ENCODE results near the gene MS4A10.
"Not testable (repeated sequence)": the region's sequence is repeated elsewhere in the genome, so short reads cannot be mapped to it uniquely, and the experiment has no call there.

MS4A10 gene

GRCh38 chr11:60786811-60787567, 1.9 kb downstream of the MS4A10 start:
- no peak for DNase-seq (ENCODE audit: low read depth)

DNA sequence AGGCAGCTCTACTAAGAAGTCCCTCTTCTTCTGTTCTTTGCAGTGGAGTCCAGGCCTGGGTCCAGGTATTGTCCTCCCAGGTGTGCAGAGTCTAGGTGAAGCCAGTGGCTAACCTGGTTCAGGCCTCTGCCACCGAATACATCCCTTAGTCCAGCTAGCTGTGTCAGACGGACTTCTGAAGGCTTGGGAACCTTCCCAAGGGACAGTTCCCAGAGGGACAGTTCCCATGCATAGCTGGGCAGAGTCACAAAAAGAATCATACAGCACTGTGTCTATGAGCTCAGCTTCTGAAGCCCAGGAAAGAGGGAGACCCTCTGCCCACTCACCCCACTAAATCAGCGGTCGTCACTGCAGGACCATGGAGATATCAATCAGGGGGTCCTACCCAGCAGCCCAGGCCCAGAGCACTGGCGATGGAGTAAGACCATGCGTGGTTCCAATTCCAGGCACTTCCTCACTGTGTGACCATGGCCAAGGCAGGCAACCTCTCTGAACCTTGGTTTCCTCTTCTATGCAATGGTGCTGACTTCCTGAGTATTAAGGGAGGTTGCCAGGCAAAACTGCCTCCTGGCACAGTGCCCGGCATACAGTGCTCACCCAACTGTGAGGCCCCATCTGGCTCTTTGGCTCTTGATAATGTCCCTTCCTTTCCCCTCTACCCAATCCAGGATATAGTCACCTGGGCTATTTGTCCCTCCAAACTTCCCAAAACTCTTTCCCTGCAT, 3.4 kb downstream of the MS4A10 start:
- DNase-seq (ENCODE audit: low read depth): no peak

DNA sequence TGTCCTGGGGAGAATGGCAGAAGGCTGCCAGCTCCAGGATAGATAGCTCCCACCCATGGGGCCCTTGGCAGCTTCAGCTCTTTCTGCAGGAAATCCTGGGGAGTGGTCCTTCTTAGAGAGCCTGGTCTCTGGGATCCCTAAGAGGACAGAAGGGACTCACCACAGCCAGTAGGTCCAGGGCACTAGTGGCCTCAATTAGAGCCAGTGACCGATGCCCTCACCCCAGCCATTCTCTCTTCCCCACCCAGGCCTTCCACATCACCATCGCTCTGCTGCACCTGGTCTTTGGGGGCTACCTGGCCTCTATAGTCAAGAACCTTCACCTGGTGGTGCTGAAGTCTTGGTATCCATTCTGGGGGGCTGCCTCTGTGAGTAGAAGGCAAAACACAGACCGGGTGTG, 5.6 kb downstream of the MS4A10 start:
- DNase-seq (ENCODE audit: low read depth): no peak

DNA sequence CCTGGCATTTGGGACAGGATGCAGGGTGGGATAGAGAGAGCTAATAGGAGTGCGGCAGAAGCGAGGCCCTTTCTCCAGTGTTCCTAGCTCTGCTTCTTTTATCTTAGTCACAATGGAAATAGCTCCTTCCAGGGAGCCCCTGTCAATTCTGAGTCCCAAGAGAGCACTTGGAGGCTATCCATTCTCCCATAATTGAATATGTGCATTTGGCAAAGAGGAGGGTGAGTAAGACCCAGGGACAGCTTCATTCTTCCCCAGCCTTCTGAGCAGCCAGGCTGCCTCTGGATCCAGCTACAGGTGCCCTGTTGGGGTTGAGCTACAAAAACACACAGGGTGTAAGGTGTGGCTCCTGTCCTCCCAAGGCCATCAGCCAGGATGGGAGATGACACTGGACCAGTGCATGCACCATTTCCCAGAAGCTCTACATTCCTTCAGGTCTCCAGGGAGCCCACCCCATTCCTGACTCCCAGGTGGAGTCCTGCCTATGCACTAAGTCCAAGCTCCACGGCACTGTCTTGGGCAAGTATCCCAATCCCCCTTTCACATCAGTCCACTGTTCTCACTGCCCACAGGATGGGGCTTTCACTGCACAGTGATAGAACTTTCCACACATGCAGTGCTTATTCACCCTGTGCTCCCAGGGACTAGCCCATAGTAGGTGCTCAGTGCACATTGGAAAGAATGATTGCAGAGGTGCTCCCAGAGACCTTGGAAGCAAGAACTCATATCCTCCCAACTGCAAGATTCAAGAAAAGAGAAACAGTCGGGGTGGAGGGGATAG, 6.2 kb downstream of the MS4A10 start:
- no peak for DNase-seq (ENCODE audit: low read depth)

- no peak for DNase-seq (ENCODE audit: low read depth)
These were observed 7.4 kb downstream of the MS4A10 start for GRCh38 chr11:60792521-60792920.

GRCh38 chr11:60795291-60795690, 10.2 kb downstream of the MS4A10 start:
- DNase-seq (ENCODE audit: low read depth): no peak

DNA sequence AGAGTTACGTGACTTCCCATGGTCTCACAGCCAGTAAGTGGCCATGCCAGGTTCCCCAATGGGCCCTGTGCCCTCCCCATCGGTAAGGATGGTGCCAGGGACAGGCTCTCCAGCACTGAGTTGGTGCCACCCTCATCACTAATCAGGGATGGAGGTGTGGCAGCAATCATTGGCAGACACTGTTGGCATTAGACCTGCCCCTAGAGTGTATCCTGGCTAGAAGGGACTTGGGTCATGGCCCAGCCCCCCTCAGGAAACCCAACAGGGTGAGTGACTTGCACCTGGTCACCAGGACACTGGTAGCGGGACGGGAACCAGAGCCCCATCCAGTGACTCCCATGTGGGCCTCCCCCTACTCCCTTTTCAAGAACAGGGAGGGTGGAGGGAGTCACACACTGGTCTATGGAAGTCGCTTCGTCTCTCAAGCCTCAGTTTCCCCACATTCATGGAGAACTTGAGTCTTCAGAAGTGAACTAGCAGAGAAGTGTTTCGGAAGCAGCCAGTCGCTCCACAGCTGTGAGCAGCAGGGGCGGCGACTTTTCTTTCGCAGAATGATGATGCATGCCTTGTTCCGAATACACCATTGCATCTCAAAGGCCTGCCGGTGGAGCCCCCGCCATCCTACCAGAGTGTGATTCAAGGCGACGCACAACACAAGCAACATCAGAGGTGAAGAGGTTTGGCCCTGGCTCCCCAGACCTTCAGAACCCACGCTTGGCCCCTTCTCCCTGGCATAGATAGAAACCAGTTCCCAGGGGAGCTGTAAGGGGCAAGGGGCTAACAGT, 12.9 kb downstream of the MS4A10 start:
- DNase-seq (ENCODE audit: low read depth): no peak

GRCh38 chr11:60798631-60799030, 13.5 kb downstream of the MS4A10 start:
- no peak for DNase-seq (ENCODE audit: low read depth)

- no peak for DNase-seq (ENCODE audit: low read depth)
These were observed 16.1 kb downstream of the MS4A10 start for GRCh38 chr11:60801194-60801593.

DNA sequence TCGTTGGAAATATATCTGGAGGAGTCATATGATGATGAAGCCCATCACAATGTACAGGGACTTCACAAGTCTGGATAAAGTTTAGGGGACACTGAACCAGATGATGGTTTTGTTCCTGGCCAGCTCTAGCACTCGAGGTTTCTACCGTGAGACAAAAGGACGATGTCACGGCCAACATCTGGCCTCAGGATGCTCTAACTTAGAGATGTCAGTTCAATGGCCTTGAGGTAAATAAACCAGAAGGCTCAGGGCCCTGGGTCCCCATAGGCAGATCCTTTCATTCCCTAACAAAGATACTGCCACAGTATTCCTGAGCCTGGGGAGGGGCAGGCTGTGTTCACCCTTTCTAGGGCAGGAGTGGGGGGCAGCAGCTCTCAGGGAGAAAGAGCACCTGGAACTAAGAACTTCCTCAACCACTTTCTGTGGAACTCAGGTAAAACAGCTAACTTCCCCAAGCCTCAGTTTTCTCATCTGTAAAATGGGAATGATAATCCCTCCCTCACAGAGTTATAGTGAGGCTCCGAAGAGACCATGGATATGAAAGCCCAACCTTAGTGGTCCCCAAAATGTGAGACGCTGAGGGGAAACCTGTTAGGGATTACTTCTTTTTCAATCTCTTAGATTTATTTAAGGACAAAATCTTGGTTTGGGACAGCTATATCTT, 18.3 kb downstream of the MS4A10 start:
- DNase-seq (ENCODE audit: low read depth): no peak

DNA sequence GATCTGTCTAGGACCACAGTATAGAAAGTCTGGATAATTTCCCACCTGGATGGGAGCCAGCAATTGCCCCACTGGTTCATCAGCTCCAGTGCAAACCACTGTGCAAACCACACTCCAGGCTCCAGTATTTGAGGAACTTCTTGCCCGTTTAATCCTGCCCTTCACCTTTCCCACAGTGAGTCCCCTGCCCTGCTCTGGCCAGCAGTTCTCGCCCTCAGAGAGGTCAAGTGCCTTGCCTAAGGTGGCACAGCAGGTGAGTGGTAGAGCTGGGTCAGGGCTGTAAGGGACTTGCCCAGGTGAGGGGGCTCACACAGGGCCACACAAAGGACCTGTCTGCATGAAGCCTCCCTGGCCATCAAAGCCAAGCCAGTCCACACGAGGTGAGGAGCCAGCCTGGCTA, 24.1 kb downstream of the MS4A10 start:
- no peak for DNase-seq (ENCODE audit: low read depth)

- no peak for DNase-seq (ENCODE audit: low read depth)
These were observed 24.6 kb downstream of the MS4A10 start for GRCh38 chr11:60809691-60810090.

DNA sequence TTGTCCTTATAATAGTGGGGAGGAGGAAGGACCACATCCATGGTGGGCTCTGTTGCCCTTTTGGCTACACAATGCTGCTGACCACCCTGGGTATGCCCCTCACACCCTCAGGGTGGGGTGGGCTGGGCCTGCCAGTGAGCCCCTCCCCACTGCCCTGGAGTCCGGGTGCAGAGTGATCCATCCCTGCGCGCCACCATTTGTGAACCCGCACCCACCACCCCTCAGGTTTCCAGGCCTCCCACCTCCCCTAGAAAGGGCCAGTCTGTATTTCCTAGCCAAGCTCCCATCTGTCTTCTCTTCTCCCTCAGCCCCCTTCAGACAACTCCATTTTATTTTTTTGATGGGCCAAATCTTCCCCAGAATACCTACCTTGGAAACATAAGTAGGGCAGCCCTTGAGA, 25.0 kb downstream of the MS4A10 start:
- no peak for DNase-seq (ENCODE audit: low read depth)

- DNase-seq (ENCODE audit: low read depth): no peak
These were observed 25.4 kb downstream of the MS4A10 start for GRCh38 chr11:60810569-60810968.

GRCh38 chr11:60813324-60813723, 28.2 kb downstream of the MS4A10 start:
- no peak for DNase-seq (ENCODE audit: low read depth)

- DNase-seq (ENCODE audit: low read depth): no peak
These were observed 29.0 kb downstream of the MS4A10 start for GRCh38 chr11:60814112-60814511.

GRCh38 chr11:60816590-60817157, 31.5 kb downstream of the MS4A10 start:
- DNase-seq (ENCODE audit: low read depth): no peak

- DNase-seq (ENCODE audit: low read depth): no peak
These were observed 32.9 kb downstream of the MS4A10 start for GRCh38 chr11:60818057-60818456.

DNA sequence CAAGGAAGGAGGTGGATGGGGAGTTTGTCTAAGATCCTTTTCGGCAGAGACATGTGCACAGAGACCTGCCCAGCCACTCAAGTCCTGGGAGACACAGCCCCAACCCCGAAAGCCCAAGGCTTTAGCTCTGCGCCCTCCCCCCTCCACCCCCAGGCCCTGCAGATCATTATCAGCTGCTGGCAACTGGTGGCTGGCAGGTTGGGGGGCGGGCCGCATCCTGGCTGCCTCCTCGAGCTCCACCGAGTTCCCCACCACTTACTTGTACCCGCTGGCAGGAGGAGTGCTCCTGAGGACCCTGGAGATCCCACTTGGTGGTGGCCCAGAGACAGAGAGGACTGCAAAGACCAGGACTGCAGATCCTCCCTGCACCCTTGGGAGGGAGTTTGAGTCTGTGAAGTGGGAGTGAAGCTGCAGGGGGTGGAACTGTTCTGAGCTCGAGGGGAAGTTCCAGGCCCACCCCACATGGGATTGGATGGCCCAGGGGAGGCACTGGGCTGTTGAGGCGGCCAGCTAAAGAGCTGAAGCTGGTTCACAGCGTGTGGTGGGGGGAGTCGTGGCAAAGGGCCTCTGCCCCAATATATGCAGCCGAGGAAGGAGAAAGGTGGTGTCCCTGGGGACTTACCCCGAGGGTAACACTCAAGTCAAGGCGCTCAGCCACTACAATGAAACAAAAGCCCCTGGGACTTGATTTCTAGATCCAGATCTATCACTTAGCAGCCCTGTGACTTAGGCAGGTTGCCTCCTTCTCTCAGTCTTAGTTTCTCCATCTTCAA, 36.9 kb downstream of the MS4A10 start:
- no peak for DNase-seq (ENCODE audit: low read depth)

GRCh38 chr11:60823745-60824306, 38.7 kb downstream of the MS4A10 start:
- not testable (repeated sequence) for DNase-seq (ENCODE audit: low read depth)
